CMK (cell line): Measurements from ENCODE around the gene PRKCA.

Source experiments
- DNase-seq: peaks from one replicate; pipeline ENCODE4 v3.0.0-alpha.2; 2010; ENCODE audit warnings: low read depth

PRKCA gene

GRCh38 chr17:66777689-66778225, 475.3 kb downstream of the PRKCA start:
- no peak for DNase-seq

- no peak for DNase-seq
Measured at GRCh38 chr17:66778531-66779236, 476.3 kb downstream of the PRKCA start.

- no peak for DNase-seq
Measured at GRCh38 chr17:66779237-66779606, 476.8 kb downstream of the PRKCA start.

GRCh38 chr17:66781135-66781534, 478.7 kb downstream of the PRKCA start:
- no peak for DNase-seq

GRCh38 chr17:66782851-66783250, 480.4 kb downstream of the PRKCA start:
- DNase-seq, result no peak

- DNase-seq, result no peak
Measured at GRCh38 chr17:66783656-66784381, 481.4 kb downstream of the PRKCA start.

- DNase-seq, result no peak
Measured at GRCh38 chr17:66784621-66785364, 482.4 kb downstream of the PRKCA start.

GRCh38 chr17:66786107-66786506, 483.7 kb downstream of the PRKCA start:
- no peak for DNase-seq

- DNase-seq, result no peak
Measured at GRCh38 chr17:66787914-66788313, 485.5 kb downstream of the PRKCA start.

- DNase-seq, result no peak
Measured at GRCh38 chr17:66789093-66789492, 486.7 kb downstream of the PRKCA start.

- DNase-seq, result no peak
Measured at GRCh38 chr17:66789961-66790437, 487.6 kb downstream of the PRKCA start.

GRCh38 chr17:66790501-66791061, 488.2 kb downstream of the PRKCA start:
- DNase-seq, result no peak

- DNase-seq, result no peak
Measured at GRCh38 chr17:66791347-66791746, 488.9 kb downstream of the PRKCA start.

- no peak for DNase-seq
Measured at GRCh38 chr17:66793814-66794213, 491.4 kb downstream of the PRKCA start.

GRCh38 chr17:66795486-66795885, 493.1 kb downstream of the PRKCA start:
- DNase-seq, result no peak

GRCh38 chr17:66799849-66800537, 497.6 kb downstream of the PRKCA start:
- DNase-seq, result no peak

- DNase-seq, result no peak
Measured at GRCh38 chr17:66803474-66803951, 501.1 kb downstream of the PRKCA start.

GRCh38 chr17:66805567-66805966, 503.2 kb downstream of the PRKCA start:
- DNase-seq, result no peak

- DNase-seq, result no peak
Measured at GRCh38 chr17:66807182-66807581, 504.8 kb downstream of the PRKCA start.

GRCh38 chr17:66809408-66809807, 507.0 kb downstream of the PRKCA start:
- no peak for DNase-seq

- DNase-seq, result no peak
Measured at GRCh38 chr17:66810951-66811682, 508.7 kb downstream of the PRKCA start.
